KMS-11 (cell line): ENCODE measurements around the gene BCKDHA.
A peak's percentile ranks its signal among the peaks of the same experiment; 100 is the strongest.

Experiments
- H2AFZ ChIP-seq: fragments of 200-600 bp; sonication (generic); 2 replicates; pipeline ENCODE4 v1.6.1; 2016; ENCODE audit warnings: antibody characterized with exemption, mixed run types, low read depth
- H3K27ac ChIP-seq: fragments of 200-600 bp; sonication (generic); 2 replicates; pipeline ENCODE4 v1.6.1; 2016; ENCODE audit warnings: mild to moderate bottlenecking, mixed run types
- H3K27me3 ChIP-seq: fragments of 200-600 bp; sonication (generic); 2 replicates; pipeline ENCODE4 v1.6.1; 2017; ENCODE audit warnings: mild to moderate bottlenecking, low read depth, mixed run types, moderate library complexity; ENCODE audit not compliant: insufficient read depth
- H3K36me3 ChIP-seq: fragments of 200-600 bp; sonication (generic); 2 replicates; pipeline ENCODE4 v1.6.1; 2017; ENCODE audit warnings: mild to moderate bottlenecking, mixed run types; ENCODE audit not compliant: insufficient read depth
- H3K4me1 ChIP-seq: fragments of 200-600 bp; sonication (generic); 2 replicates; pipeline ENCODE4 v1.6.1; 2016; ENCODE audit warnings: mild to moderate bottlenecking, low read depth, mixed run types; ENCODE audit not compliant: poor library complexity, severe bottlenecking
- H3K4me2 ChIP-seq: fragments of 200-600 bp; sonication (generic); 2 replicates; pipeline ENCODE4 v1.7.0; 2016; ENCODE audit warnings: mild to moderate bottlenecking, mixed run types
- H3K4me3 ChIP-seq: fragments of 200-600 bp; sonication (generic); IDR thresholded peaks from 2 replicates; pipeline ENCODE4 v1.6.1; 2017; ENCODE audit warnings: low read depth, low read length, mixed read lengths; ENCODE audit not compliant: insufficient read depth
- H3K79me2 ChIP-seq: fragments of 200-600 bp; sonication (generic); 2 replicates; pipeline ENCODE4 v1.6.1; 2016; ENCODE audit warnings: low read depth, mixed run types; ENCODE audit not compliant: insufficient read depth
- H3K9ac ChIP-seq: fragments of 200-600 bp; sonication (generic); 2 replicates; pipeline ENCODE4 v1.6.1; 2016; ENCODE audit warnings: mild to moderate bottlenecking, mixed run types
- H4K20me1 ChIP-seq: fragments of 200-600 bp; sonication (generic); 2 replicates; pipeline ENCODE4 v1.6.1; 2016; ENCODE audit warnings: mild to moderate bottlenecking, mixed run types; ENCODE audit not compliant: insufficient read depth
- TF ChIP-seq, protein P1 (sequence below): fragments of 200-600 bp; sonication (generic); conservative IDR thresholded peaks from 2 replicates; pipeline ENCODE4 v1.6.1; 2017; ENCODE audit warnings: low read depth, mild to moderate bottlenecking, antibody characterized with exemption, low read length, moderate library complexity, mixed read lengths

Gene BCKDHA

DNA sequence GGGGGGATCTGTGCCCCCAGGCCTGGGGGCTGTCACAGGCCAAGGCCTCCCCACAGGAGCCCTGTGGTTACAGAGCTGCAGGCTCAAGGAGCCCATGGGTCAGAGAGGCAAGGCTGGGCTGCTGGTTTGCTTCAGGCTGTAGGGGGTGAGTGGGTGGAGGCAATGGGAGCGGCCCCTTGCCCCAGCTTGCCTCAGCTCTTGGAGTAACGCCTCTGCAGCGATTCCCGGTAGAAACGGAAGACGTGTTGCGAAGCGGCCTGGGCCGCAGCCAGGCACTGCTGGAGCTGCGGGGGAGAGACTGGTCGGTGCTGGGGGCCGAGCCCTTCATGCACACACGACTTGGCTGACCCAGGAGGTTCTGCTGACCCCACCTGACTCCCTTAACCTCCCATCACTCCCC lies 11.2 kb upstream of the BCKDHA start:
- TF ChIP-seq, protein P1, sequence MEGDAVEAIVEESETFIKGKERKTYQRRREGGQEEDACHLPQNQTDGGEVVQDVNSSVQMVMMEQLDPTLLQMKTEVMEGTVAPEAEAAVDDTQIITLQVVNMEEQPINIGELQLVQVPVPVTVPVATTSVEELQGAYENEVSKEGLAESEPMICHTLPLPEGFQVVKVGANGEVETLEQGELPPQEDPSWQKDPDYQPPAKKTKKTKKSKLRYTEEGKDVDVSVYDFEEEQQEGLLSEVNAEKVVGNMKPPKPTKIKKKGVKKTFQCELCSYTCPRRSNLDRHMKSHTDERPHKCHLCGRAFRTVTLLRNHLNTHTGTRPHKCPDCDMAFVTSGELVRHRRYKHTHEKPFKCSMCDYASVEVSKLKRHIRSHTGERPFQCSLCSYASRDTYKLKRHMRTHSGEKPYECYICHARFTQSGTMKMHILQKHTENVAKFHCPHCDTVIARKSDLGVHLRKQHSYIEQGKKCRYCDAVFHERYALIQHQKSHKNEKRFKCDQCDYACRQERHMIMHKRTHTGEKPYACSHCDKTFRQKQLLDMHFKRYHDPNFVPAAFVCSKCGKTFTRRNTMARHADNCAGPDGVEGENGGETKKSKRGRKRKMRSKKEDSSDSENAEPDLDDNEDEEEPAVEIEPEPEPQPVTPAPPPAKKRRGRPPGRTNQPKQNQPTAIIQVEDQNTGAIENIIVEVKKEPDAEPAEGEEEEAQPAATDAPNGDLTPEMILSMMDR: no peak
- H3K27ac ChIP-seq: no peak overlapping the region

GRCh38 chr19:41391618-41392017 lies 6.0 kb upstream of the BCKDHA start:
- Histone ChIP-seq H3K4me2 (no peak overlapping the region), H4K20me1 (no peaks in the 10 kb centered on the region), H3K36me3 (peaks cover 14% of the 10 kb centered on the region; the same call in 1 of the 2 replicates), H3K4me1 (peaks cover 29% of the 10 kb centered on the region), H2AFZ (no peak overlapping the region), H3K79me2 (peaks cover 36% of the 10 kb centered on the region), H3K4me3 (no peak overlapping the region), H3K9ac (no peak overlapping the region), H3K27ac (no peak overlapping the region), H3K27me3 (no peaks in the 10 kb centered on the region)
- TF ChIP-seq, protein P1: no peak

More for the DNA sequence above, 11.2 kb upstream of the BCKDHA start:
- H3K4me1 ChIP-seq: no peaks in the 10 kb centered on the region
- no peaks in the 10 kb centered on the region for H3K79me2 ChIP-seq
- H3K27me3 ChIP-seq: no peaks in the 10 kb centered on the region
- peaks cover 11% of the 10 kb centered on the region; the same call in 1 of the 2 replicates for H3K36me3 ChIP-seq
- no peak overlapping the region for H3K4me2 ChIP-seq
- no peaks in the 10 kb centered on the region for H4K20me1 ChIP-seq
- no peak overlapping the region for H2AFZ ChIP-seq
- no peak overlapping the region for H3K9ac ChIP-seq
- no peak overlapping the region for H3K4me3 ChIP-seq

DNA sequence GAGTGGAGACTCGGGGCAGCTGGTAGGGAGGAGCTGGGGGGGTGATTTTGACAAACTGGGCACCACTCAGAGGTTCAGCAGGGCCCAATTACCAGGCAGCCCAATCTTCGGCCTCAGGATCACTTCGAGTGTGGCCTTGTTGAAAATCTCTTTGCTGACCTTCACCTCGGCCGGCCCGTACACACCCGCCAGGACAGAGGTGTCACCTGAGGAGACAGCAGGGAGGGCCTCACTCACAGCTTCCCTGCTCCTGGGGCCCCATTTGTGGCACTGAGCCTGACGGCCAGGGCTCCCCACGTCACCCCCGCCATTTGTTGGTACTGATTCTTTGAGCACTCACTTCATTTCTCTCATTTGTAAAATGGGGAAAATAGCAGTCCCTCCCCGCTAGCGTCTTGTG lies 4.8 kb upstream of the BCKDHA start:
- H2AFZ ChIP-seq: no peak overlapping the region
- H3K9ac ChIP-seq: no peak overlapping the region
- no peaks in the 10 kb centered on the region for H4K20me1 ChIP-seq
- H3K36me3 ChIP-seq: peaks cover 14% of the 10 kb centered on the region; the same call in 1 of the 2 replicates
- peaks cover 41% of the 10 kb centered on the region for H3K79me2 ChIP-seq
- no peak overlapping the region for H3K27ac ChIP-seq
- TF ChIP-seq, protein P1: no peak
- no peak overlapping the region for H3K4me2 ChIP-seq
- H3K4me3 ChIP-seq: no peak overlapping the region
- no peaks in the 10 kb centered on the region for H3K27me3 ChIP-seq
- H3K4me1 ChIP-seq: peaks cover 29% of the 10 kb centered on the region

DNA sequence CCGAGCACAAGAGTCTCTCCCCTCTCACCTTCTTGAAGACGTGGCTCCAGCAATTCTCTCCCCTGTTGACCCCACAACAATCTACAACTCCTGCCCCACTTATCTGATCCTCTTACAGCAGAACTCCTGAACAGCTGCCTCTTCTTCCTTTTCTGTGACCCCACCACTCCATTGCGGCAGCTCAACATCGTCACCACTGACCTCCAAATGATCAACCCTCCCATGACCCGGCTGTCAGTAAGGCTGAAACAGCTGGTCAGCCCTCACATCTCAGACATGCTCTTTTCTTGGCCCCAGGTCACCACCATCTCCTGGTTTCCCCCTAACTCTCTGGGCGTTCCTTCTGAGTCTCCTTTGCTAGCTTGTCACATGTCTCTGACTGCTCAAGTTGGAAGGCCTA lies 2.3 kb upstream of the BCKDHA start:
- no peak overlapping the region for H3K9ac ChIP-seq
- H3K4me2 ChIP-seq: peak overlapping the region; percentile 82; the same call in 1 of the 2 replicates
- H3K4me3 ChIP-seq: no peak overlapping the region
- H3K36me3 ChIP-seq: peaks cover 14% of the 10 kb centered on the region; the same call in 1 of the 2 replicates
- no peaks in the 10 kb centered on the region for H3K27me3 ChIP-seq
- TF ChIP-seq, protein P1: no peak
- peaks cover 43% of the 10 kb centered on the region for H3K4me1 ChIP-seq
- peaks cover 61% of the 10 kb centered on the region for H3K79me2 ChIP-seq
- H2AFZ ChIP-seq: no peak overlapping the region
- no peak overlapping the region for H3K27ac ChIP-seq
- H4K20me1 ChIP-seq: no peaks in the 10 kb centered on the region
